ENCODE measurements around the gene METTL13. TPM values are rescaled to one million over a fixed set of nuclear protein-coding genes. Genes with fewer than 3 reads are reported as not detected.

The METTL13 gene, protein sequence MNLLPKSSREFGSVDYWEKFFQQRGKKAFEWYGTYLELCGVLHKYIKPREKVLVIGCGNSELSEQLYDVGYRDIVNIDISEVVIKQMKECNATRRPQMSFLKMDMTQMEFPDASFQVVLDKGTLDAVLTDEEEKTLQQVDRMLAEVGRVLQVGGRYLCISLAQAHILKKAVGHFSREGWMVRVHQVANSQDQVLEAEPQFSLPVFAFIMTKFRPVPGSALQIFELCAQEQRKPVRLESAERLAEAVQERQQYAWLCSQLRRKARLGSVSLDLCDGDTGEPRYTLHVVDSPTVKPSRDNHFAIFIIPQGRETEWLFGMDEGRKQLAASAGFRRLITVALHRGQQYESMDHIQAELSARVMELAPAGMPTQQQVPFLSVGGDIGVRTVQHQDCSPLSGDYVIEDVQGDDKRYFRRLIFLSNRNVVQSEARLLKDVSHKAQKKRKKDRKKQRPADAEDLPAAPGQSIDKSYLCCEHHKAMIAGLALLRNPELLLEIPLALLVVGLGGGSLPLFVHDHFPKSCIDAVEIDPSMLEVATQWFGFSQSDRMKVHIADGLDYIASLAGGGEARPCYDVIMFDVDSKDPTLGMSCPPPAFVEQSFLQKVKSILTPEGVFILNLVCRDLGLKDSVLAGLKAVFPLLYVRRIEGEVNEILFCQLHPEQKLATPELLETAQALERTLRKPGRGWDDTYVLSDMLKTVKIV
- 46.5 and 49.9 TPM in 2 replicates for total RNA-seq (2021)
- percentile 82 among the genes with signal in this experiment for Bru-seq, nascent RNA
- BruChase-seq, experiment 1, labeled RNA remaining after a 2-hour chase, result percentile 83 among the genes with signal in this experiment
- percentile 84 among the genes with signal in this experiment for BruChase-seq, experiment 2, labeled RNA remaining after a 6-hour chase
- long read RNA-seq, transcript METTL13-202 (8 exons, 3,022 nt), result minor isoform, 5 of 155 reads
- long read RNA-seq, transcript METTL13-201 (8 exons, 3,327 nt), result major isoform, 92 of 155 reads
- long read RNA-seq, partial matches to known transcripts, result 29 of 155 reads
- long read RNA-seq, other reads (novel, unspliced or antisense), result 29 of 155 reads

DNA sequence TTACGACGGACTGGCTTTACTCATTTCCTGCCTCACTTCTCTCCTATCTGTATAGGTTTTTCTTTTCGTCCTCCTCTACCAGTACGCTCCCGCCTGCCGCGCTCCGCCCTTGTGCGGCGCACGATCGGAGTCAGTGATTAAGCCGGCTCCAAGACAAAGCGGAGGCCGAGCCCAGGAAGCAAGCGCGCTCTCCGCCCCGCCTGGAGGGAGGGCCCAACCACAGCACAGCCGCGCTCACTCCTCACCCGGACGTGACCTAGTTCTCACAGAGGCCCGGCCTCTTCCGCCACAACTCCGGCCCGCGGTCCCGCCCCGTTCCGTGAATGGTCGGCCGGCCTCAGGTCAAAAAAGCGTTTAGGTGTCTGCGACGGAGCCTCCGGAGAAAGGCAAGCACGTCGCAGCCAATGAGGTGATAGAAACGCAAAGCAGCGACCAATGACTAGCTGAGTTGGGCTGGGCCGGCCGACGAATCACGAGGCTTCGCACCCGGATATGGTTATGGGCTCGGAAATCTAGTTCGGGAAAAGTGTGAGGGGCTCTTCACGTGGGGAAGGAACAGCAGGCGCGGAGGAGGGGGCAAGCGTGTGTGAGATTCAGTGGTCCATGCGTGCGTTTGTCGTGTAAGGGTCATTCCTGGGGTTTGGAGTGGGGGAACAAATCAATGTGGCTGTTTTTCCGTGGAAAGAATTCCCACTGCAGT is at the start of gene METTL13:
Gene METTL13, plus strand, starts transcription at position 485 of the 700 bp plus-strand sequence. CDS start 308 bp downstream, outside the sequence.
- intact Hi-C loops (cut with micrococcal nuclease; ENCODE audit: unreplicated experiment), result loop anchor here (2.0 to 5.0 kb wide), 2 partner anchors 39 to 134 kb away; partner anchors contain the start of gene VAMP4
- Histone ChIP-seq H3K9me3 (ENCODE audit: low read depth, low read length, poor library complexity, severe bottlenecking) (no peaks in the 10 kb centered on the region), H3K36me3 (ENCODE audit: insufficient read depth, low read length, poor library complexity, severe bottlenecking) (peaks cover 27% of the 10 kb centered on the region), H3K27ac (ENCODE audit: low read depth, low read length, poor library complexity, severe bottlenecking) (peak within 1 kb of the TSS; percentile 78), H3K4me3 (ENCODE audit: low read depth, low read length, poor library complexity, severe bottlenecking) (peak within 1 kb of the TSS; percentile 56), H3K4me1 (ENCODE audit: insufficient read depth, low read length, poor library complexity, severe bottlenecking) (peaks cover 4% of the 10 kb centered on the region), H3K27me3 (replicated peaks; ENCODE audit: insufficient read depth, low read depth, low read length, poor library complexity) (no peaks in the 10 kb centered on the region)
- no TSS peak for BruUV-seq (replicated peaks)
- POLR2A ChIA-PET (ENCODE audit: low non-redundant PET), result interaction anchor here (0.7 kb wide), 1 partner anchor 61 kb away, joined by 3 read pairs; no protein-coding TSS in a partner anchor
- CTCF ChIA-PET, result interaction anchor here (0.5 kb wide), 1 partner anchor 38 kb away, joined by 14 read pairs; no protein-coding TSS in a partner anchor
- DNase-seq (ENCODE audit: low spot score), result peak; percentile 100
- TF ChIP-seq EZH2 (IDR thresholded peaks at IDR 0.05; ENCODE audit: borderline replicate concordance, low read depth, low read length, poor library complexity, severe bottlenecking), result no peak
- TF ChIP-seq CTCF (conservative IDR thresholded peaks at IDR 0.05; ENCODE audit: low read depth, low read length), result no peak

DNA sequence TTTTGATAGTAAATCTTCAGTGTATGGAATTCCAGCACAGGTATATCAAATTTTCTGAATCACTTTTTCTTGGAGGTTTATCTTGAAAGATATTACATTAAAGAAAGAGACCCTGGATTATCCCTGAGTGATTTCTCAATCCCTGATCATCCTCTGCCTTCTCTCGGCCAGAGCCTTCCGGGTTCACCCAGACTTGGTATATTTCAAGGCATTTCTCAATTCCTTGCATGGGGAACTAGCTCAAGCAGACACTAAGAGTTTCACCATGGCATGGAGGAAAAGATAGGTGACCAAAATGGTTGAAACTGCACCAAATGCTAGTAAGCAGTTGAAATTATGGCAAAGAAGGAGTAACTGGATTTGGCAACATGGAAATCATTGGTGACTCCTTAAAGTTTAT is 45.3 kb upstream of the METTL13 start:
- no peak overlapping the region for H3K4me3 ChIP-seq (ENCODE audit: low read depth, low read length, poor library complexity, severe bottlenecking)
- no TSS peak for BruUV-seq (replicated peaks)
- H3K36me3 ChIP-seq (ENCODE audit: insufficient read depth, low read length, poor library complexity, severe bottlenecking), result peaks cover 4% of the 10 kb centered on the region
- no peaks in the 10 kb centered on the region for H3K27me3 ChIP-seq (replicated peaks; ENCODE audit: insufficient read depth, low read depth, low read length, poor library complexity)
- DNase-seq (ENCODE audit: low spot score), result no peak
- no peaks in the 10 kb centered on the region for H3K9me3 ChIP-seq (ENCODE audit: low read depth, low read length, poor library complexity, severe bottlenecking)
- H3K4me1 ChIP-seq (ENCODE audit: insufficient read depth, low read length, poor library complexity, severe bottlenecking), result peaks cover 23% of the 10 kb centered on the region
- POLR2A ChIA-PET (ENCODE audit: low non-redundant PET), result no interaction called here
- intact Hi-C loops (cut with micrococcal nuclease; ENCODE audit: unreplicated experiment), result no loop called here
- CTCF ChIA-PET, result no interaction called here
- H3K27ac ChIP-seq (ENCODE audit: low read depth, low read length, poor library complexity, severe bottlenecking), result no peak overlapping the region
- no peak for TF ChIP-seq EZH2 (IDR thresholded peaks at IDR 0.05; ENCODE audit: borderline replicate concordance, low read depth, low read length, poor library complexity, severe bottlenecking)
- no peak for TF ChIP-seq CTCF (conservative IDR thresholded peaks at IDR 0.05; ENCODE audit: low read depth, low read length)

- TF ChIP-seq CTCF (conservative IDR thresholded peaks at IDR 0.05; ENCODE audit: low read depth, low read length) (no peak), EZH2 (IDR thresholded peaks at IDR 0.05; ENCODE audit: borderline replicate concordance, low read depth, low read length, poor library complexity, severe bottlenecking) (no peak)
- Histone ChIP-seq H3K36me3 (ENCODE audit: insufficient read depth, low read length, poor library complexity, severe bottlenecking) (no peaks in the 10 kb centered on the region), H3K4me3 (ENCODE audit: low read depth, low read length, poor library complexity, severe bottlenecking) (no peak overlapping the region), H3K27me3 (replicated peaks; ENCODE audit: insufficient read depth, low read depth, low read length, poor library complexity) (no peaks in the 10 kb centered on the region), H3K9me3 (ENCODE audit: low read depth, low read length, poor library complexity, severe bottlenecking) (no peaks in the 10 kb centered on the region), H3K4me1 (ENCODE audit: insufficient read depth, low read length, poor library complexity, severe bottlenecking) (peaks cover 23% of the 10 kb centered on the region), H3K27ac (ENCODE audit: low read depth, low read length, poor library complexity, severe bottlenecking) (peak overlapping the region; percentile 41)
- peak; percentile 79 for DNase-seq (ENCODE audit: low spot score)
- POLR2A ChIA-PET (ENCODE audit: low non-redundant PET), result no interaction called here
- CTCF ChIA-PET, result no interaction called here
- no TSS peak for BruUV-seq (replicated peaks)
- intact Hi-C loops (cut with micrococcal nuclease; ENCODE audit: unreplicated experiment), result no loop called here
These were observed 42.5 kb upstream of the METTL13 start for GRCh38 chr1:171738911-171739310.

All from A673 (cell line).